Sigmoid colon (tissue), 7 donors: ENCODE measurements around the gene CEP63. TPM values are rescaled to one million over a fixed set of nuclear protein-coding genes. Genes with fewer than 3 reads are reported as not detected.

ENCODE experiments used
- DNase-seq: peaks from one replicate; pipeline ENCODE4 v3.0.0-alpha.2; 2019
- H3K27ac ChIP-seq, 4 donors: fragments of 200-600 bp; sonication (generic); one replicate each; pipeline ENCODE4 v1.5.1; 2016 to 2019; ENCODE audit warnings: mild to moderate bottlenecking in 1 of 4
- H3K27me3 ChIP-seq, 3 donors: fragments of 200-600 bp; sonication (generic); one replicate each; pipeline ENCODE4 v1.5.1; 2019; ENCODE audit warnings: mild to moderate bottlenecking in 1 of 3
- H3K36me3 ChIP-seq, 4 donors: fragments of 200-600 bp; sonication (generic); one replicate each; pipeline ENCODE4 v1.5.1; 2016 to 2019
- H3K4me1 ChIP-seq, 4 donors: fragments of 200-600 bp; sonication (generic); one replicate each; pipeline ENCODE4 v1.5.1; 2017 to 2019
- H3K4me3 ChIP-seq, 4 donors: fragments of 200-600 bp; sonication (generic); one replicate each; pipeline ENCODE4 v1.5.1; 2017 to 2019; ENCODE audit warnings: mild to moderate bottlenecking in 2 of 4, moderate library complexity in 1 of 4
- H3K9me3 ChIP-seq, 4 donors: fragments of 200-600 bp in 3 of 4; sonication (generic) in 3 of 4; one replicate each; pipeline versions ENCODE4 v1.5.1 to v1.6.1; 2013 to 2019
- CTCF ChIP-seq, 4 experiments: fragments of 450-650 bp in 3 of 4; fragments of 200-600 bp in 1 of 4; IDR thresholded peaks; one replicate each; pipeline ENCODE4 v1.5.1; 2016 to 2019; ENCODE audit warnings: antibody characterized with exemption in 4 of 4, mild to moderate bottlenecking in 3 of 4, moderate library complexity in 2 of 4
- EP300 ChIP-seq, 4 donors: sonication (generic); formaldehyde crosslinking; IDR thresholded peaks; one replicate each; pipeline ENCODE4 v1.6.1; 2017; ENCODE audit warnings: antibody characterized with exemption in 4 of 4
- POLR2A ChIP-seq, 2 donors: fragments of 450-650 bp; IDR thresholded peaks; one replicate each; pipeline ENCODE4 v1.6.1; 2016; ENCODE audit warnings: antibody characterized with exemption in 2 of 2, mild to moderate bottlenecking in 2 of 2, moderate library complexity in 2 of 2
- POLR2AphosphoS5 ChIP-seq, 4 donors: sonication (generic); formaldehyde crosslinking; IDR thresholded peaks; one replicate each; pipeline ENCODE4 v1.6.1; 2017; ENCODE audit warnings: antibody characterized with exemption in 4 of 4
- WGBS, 2 donors: extraction: QIAGEN DNeasy Blood & Tissue Kit; methylation state at CpG; one replicate each; pipeline ENCODE4 v1.1.7; 2013; 5-methylcytosine and 5-hydroxymethylcytosine counted together
- intact Hi-C: fragments of 100-400 bp; cut with DNase I; formaldehyde crosslinking; loops from one replicate; pipeline ENCODE4 v1.15.1; 2023
- polyA plus RNA-seq, 3 donors: library from polyadenylated mRNA; stranded (reverse); fragments of 200-250 nt; gene quantifications; one replicate each; pipeline ENCODE4 v1.2.3, GENCODE V29; 2013
- total RNA-seq, 4 donors: library from RNA; depleted of rRNA; stranded (reverse); fragments of >200 nt; gene quantifications; one replicate each; pipeline ENCODE4 v1.1.0, GENCODE V29; 2016
- donor health status: healthy with polysubstance abuse.
- donor health status: Bipolar disorder and iron deficiency.
- donor health status: healthy.

The CEP63 gene
- total and polyA plus RNA-seq, 7 donors = 16.6 to 33.5 (median 22.5) TPM

DNA sequence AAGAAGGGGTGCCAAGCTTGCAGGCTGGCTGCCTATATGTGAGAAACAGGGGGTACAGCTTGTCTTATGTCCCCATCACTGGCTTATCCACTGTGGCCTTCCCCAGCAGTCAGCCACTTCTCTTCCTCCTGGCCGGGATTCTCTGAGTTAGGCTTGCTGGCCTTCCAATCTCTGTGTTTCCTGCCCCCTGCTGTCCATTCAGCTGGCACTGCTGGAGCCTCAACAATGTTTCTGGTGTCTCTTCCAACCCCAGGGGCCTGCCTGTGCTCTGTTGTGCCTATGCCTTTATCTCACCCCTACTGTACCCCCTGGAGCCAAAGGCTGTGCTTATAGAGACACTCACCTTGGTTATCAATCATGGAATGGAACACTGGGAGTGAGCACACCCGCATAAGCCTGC is 36.6 kb upstream of the CEP63 start:
- no peak for DNase-seq
- intact Hi-C loops = no loop called here
- 56 to 83% methylated on average over 2 of the region's 2 CpGs for WGBS, 2 donors

DNA sequence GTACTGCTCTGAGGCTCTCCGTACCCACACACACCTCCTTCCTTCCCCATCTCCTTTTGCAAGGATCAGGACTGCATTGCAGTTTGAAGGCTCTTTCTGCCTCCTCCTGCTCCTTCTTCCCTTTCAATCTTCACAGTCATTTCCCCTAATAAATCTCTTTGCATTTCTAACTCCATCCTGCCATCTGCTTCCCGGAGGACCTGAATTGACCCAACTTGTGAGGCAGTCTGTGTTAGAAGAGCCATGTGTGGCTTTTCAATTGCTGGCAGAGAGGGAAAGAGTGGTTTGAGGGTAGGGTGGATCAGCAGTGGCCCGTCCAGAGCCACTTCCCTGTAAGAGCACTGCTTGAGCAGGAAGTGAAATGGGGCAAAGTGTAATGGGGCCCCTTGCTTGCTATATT is 35.9 kb upstream of the CEP63 start:
- Histone ChIP-seq H3K27me3 (no peaks in the 10 kb centered on the region), H3K4me1 (peaks cover 0 to 7% (median 0%) of the 10 kb centered on the region in 4 donors), H3K36me3 (no peaks in the 10 kb centered on the region), H3K9me3 (no peaks in the 10 kb centered on the region), H3K4me3 (no peak overlapping the region), H3K27ac (no peak overlapping the region)
- no peak for DNase-seq
- WGBS, 2 donors = 51 to 73% methylated on average over 3 of the region's 3 CpGs
- TF ChIP-seq CTCF (IDR thresholded peaks at IDR 0.05) (no peak), POLR2A (IDR thresholded peaks at IDR 0.05) (no peak), EP300 (IDR thresholded peaks at IDR 0.05) (no peak), POLR2AphosphoS5 (IDR thresholded peaks at IDR 0.05) (no peak)
- intact Hi-C loops = no loop called here

More for the DNA sequence above, 36.6 kb upstream of the CEP63 start:
- no peak overlapping the region for H3K27ac ChIP-seq
- peaks cover 0 to 7% (median 0%) of the 10 kb centered on the region in 4 donors for H3K4me1 ChIP-seq
- H3K36me3 ChIP-seq = no peaks in the 10 kb centered on the region
- H3K9me3 ChIP-seq = no peaks in the 10 kb centered on the region
- H3K4me3 ChIP-seq = no peak overlapping the region
- no peaks in the 10 kb centered on the region for H3K27me3 ChIP-seq
- TF ChIP-seq POLR2AphosphoS5 (IDR thresholded peaks at IDR 0.05) (no peak), POLR2A (IDR thresholded peaks at IDR 0.05) (no peak), EP300 (IDR thresholded peaks at IDR 0.05) (no peak), CTCF (IDR thresholded peaks at IDR 0.05) (no peak)

- no peaks in the 10 kb centered on the region for H3K9me3 ChIP-seq
- no peak overlapping the region for H3K27ac ChIP-seq
- no peak overlapping the region for H3K4me3 ChIP-seq
- no peaks in the 10 kb centered on the region for H3K36me3 ChIP-seq
- H3K27me3 ChIP-seq = no peaks in the 10 kb centered on the region
- TF ChIP-seq POLR2AphosphoS5 (IDR thresholded peaks at IDR 0.05) = no peak
- no peak for TF ChIP-seq EP300 (IDR thresholded peaks at IDR 0.05)
- TF ChIP-seq CTCF (IDR thresholded peaks at IDR 0.05) = no peak
- TF ChIP-seq POLR2A (IDR thresholded peaks at IDR 0.05) = no peak
- WGBS, 2 donors = 74% methylated on average over 6 of the region's 6 CpGs
- H3K4me1 ChIP-seq = no peaks in the 10 kb centered on the region
- intact Hi-C loops = no loop called here
- no peak for DNase-seq
Observed at GRCh38 chr3:134453631-134454030, 32.2 kb upstream of the CEP63 start.

- DNase-seq = no peak
- Histone ChIP-seq H3K9me3 (no peaks in the 10 kb centered on the region), H3K27ac (no peak overlapping the region), H3K27me3 (no peaks in the 10 kb centered on the region), H3K4me3 (no peak overlapping the region), H3K4me1 (peaks cover 0 to 9% (median 5%) of the 10 kb centered on the region in 4 donors), H3K36me3 (no peaks in the 10 kb centered on the region)
- intact Hi-C loops = no loop called here
- 88 to 93% methylated on average over 9 of the region's 9 CpGs for WGBS, 2 donors
- TF ChIP-seq POLR2A (IDR thresholded peaks at IDR 0.05) (no peak), EP300 (IDR thresholded peaks at IDR 0.05) (no peak), CTCF (IDR thresholded peaks at IDR 0.05) (no peak)
Observed at GRCh38 chr3:134457376-134458074, 28.3 kb upstream of the CEP63 start.
